CD4-positive, CD25-positive, alpha-beta regulatory T cell (primary cell): ENCODE results near the gene EMC10. TPM values are rescaled to one million over a fixed set of nuclear protein-coding genes. Genes with fewer than 3 reads are reported as not detected.
"Not testable (repeated sequence)": the region's sequence is repeated elsewhere in the genome, so short reads cannot be mapped to it uniquely, and the experiment has no call there.

Experiments used
- ATAC-seq, 2 donors: fragments of 150-1000 bp; cut with Tn5 transposase; one replicate each; pipeline ENCODE4 v1.10.0; 2021; ENCODE audit warnings: low read depth in 2 of 2, moderate number of reproducible peaks in 2 of 2, moderate library complexity in 1 of 2
- DNase-seq, 3 donors: peaks; one replicate each; pipeline versions ENCODE4 v3.0.0 to v3.0.0-alpha.2; 2012 to 2022; ENCODE audit warnings: mixed read lengths in 1 of 3
- H3K27ac ChIP-seq: one replicate; pipeline ENCODE4 v1.7.0; 2013; ENCODE audit warnings: mild to moderate bottlenecking, low read length; ENCODE audit not compliant: insufficient read depth, poor library complexity, severe bottlenecking
- H3K27me3 ChIP-seq: one replicate; pipeline ENCODE4 v1.7.0; 2013; ENCODE audit warnings: low read length; ENCODE audit not compliant: control insufficient read depth, insufficient read depth
- H3K36me3 ChIP-seq: one replicate; pipeline ENCODE4 v1.7.0; 2013; ENCODE audit warnings: mild to moderate bottlenecking, low read length, moderate library complexity; ENCODE audit not compliant: control insufficient read depth, insufficient read depth
- H3K4me1 ChIP-seq: 2 replicates; pipeline ENCODE4 v1.7.0; 2013; ENCODE audit warnings: mild to moderate bottlenecking, low read length; ENCODE audit not compliant: insufficient read depth, control insufficient read depth, poor library complexity, severe bottlenecking
- H3K4me3 ChIP-seq: one replicate; pipeline ENCODE4 v1.7.0; 2013; ENCODE audit warnings: low read depth, mild to moderate bottlenecking, low read length, moderate library complexity
- H3K9me3 ChIP-seq, 2 experiments: 1 replicate in 1 of 2; 2 replicates in 1 of 2; pipeline ENCODE4 v1.7.0; 2013; ENCODE audit warnings: low read length in 2 of 2, mild to moderate bottlenecking in 1 of 2, moderate library complexity in 1 of 2; ENCODE audit not compliant: control insufficient read depth in 2 of 2
- H3K27ac Mint-ChIP-seq, 3 donors: one replicate each; pipeline ENCODE4 v1.8.0; 2020 to 2022; ENCODE audit warnings: mild to moderate bottlenecking in 3 of 3, mixed read lengths in 3 of 3, moderate library complexity in 2 of 3
- H3K27me3 Mint-ChIP-seq: one replicate; pipeline ENCODE4 v1.8.0; 2022; ENCODE audit warnings: mild to moderate bottlenecking, mixed read lengths
- H3K36me3 Mint-ChIP-seq: one replicate; pipeline ENCODE4 v1.8.0; 2020; ENCODE audit warnings: mixed read lengths
- H3K4me1 Mint-ChIP-seq, 4 donors: one replicate each; pipeline ENCODE4 v1.8.0; 2020 to 2022; ENCODE audit warnings: mixed read lengths in 4 of 4, mild to moderate bottlenecking in 1 of 4
- H3K4me3 Mint-ChIP-seq, 4 donors: one replicate each; pipeline ENCODE4 v1.8.0; 2020 to 2022; ENCODE audit warnings: mild to moderate bottlenecking in 4 of 4, mixed read lengths in 4 of 4, moderate library complexity in 3 of 4
- H3K9me3 Mint-ChIP-seq, 7 donors: one replicate each; pipeline ENCODE4 v1.8.0; 2020 to 2022; ENCODE audit warnings: mixed read lengths in 7 of 7, mild to moderate bottlenecking in 3 of 7, moderate library complexity in 2 of 7
- polyA plus RNA-seq, 4 donors: library from polyadenylated mRNA; unstranded; fragments of 300-500 nt; fragmentation: Illumina TruSeq; gene quantifications; one replicate each; pipeline ENCODE4 v1.2.3, GENCODE V29; 2021
- total RNA-seq: library from RNA; stranded (reverse); gene quantifications from one replicate; pipeline ENCODE4 v1.2.3, GENCODE V29; 2022

Gene EMC10
- total and polyA plus RNA-seq, 5 donors from 2014 or later = 8.0 to 83.7 (median 9.9) TPM

DNA sequence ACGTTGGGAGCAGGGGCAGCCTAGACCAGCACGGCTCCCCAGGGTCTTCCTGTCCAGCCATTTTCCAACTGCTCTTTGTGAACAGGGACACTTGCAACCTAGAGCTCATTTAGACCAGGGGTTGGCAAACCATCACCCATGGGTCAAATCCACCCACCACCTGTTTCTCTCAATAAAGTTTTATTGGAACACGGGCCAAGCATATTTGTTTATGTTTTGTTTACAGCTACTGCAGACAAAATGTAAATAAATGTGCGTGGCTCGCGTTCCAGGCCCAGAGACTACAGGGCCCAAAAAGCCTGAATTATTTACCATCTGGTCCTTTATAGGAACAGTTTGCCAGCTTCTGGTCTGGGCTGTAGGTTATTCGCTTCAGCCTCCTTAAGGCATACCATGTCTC is 13.3 kb upstream of the EMC10 start:
- H3K4me3 Mint-ChIP-seq = no peak overlapping the region
- peaks cover 0 to 7% (median 4%) of the 10 kb centered on the region in 4 donors for H3K4me1 Mint-ChIP-seq
- Histone ChIP-seq H3K27ac (no peak overlapping the region), H3K9me3 (no peaks in the 10 kb centered on the region), H3K4me1 (peaks cover 5% of the 10 kb centered on the region), H3K27me3 (no peaks in the 10 kb centered on the region), H3K4me3 (no peak overlapping the region), H3K36me3 (no peaks in the 10 kb centered on the region)
- H3K27me3 Mint-ChIP-seq = peaks cover 4% of the 10 kb centered on the region
- H3K9me3 Mint-ChIP-seq = peaks cover 0 to 2% (median 0%) of the 10 kb centered on the region in 7 donors
- no peaks in the 10 kb centered on the region for H3K36me3 Mint-ChIP-seq
- no peak overlapping the region for H3K27ac Mint-ChIP-seq
- ATAC-seq = no peak
- no peak for DNase-seq

DNA sequence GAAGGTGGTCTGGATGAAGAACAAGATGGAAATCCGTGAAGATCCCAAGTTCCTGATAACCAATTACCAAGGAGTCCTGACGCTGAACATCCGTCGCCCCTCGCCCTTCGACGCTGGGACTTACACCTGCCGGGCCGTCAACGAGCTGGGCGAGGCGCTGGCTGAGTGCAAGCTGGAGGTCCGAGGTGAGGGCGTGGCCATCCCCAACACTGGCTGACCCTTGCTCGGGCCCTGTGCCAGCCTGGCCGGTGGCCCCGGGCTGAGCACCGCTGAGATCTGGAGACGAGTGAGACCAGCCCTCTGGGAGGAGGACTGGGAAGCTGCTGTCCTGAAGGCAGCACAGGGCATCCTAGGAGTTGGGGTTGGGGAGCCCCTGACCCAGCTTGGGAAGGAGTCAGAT is 12.0 kb upstream of the EMC10 start:
- no peaks in the 10 kb centered on the region for H3K27me3 ChIP-seq
- Mint-ChIP-seq H3K4me1 (peaks cover 0 to 7% (median 4%) of the 10 kb centered on the region in 4 donors), H3K27ac (no peak overlapping the region), H3K4me3 (no peak overlapping the region), H3K9me3 (peaks cover 0 to 2% (median 0%) of the 10 kb centered on the region in 7 donors), H3K27me3 (peaks cover 4% of the 10 kb centered on the region), H3K36me3 (no peaks in the 10 kb centered on the region)
- H3K4me3 ChIP-seq = no peak overlapping the region
- no peaks in the 10 kb centered on the region for H3K36me3 ChIP-seq
- no peaks in the 10 kb centered on the region for H3K9me3 ChIP-seq
- peaks cover 5% of the 10 kb centered on the region for H3K4me1 ChIP-seq
- no peak overlapping the region for H3K27ac ChIP-seq
- DNase-seq (no peak), ATAC-seq (no peak)

DNA sequence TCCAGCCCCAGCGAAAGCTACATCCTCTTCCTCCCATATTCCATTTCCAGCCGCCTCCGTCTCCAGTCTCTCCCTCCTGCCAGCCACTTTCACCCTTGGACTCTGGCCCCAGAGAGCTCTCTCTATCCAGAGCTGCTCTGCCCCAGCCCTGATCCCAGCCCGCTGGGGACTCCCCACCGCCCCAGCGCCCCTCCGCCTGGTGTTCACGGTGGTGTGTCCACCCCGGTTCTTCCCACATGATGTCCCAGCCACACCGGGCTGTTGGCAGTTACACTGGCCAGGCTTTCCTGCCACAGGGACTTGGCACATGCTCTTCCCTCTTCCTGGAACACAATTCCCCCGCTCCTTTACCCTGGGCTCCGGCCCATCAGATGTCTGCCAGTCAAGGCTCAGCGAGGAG is 11.3 kb upstream of the EMC10 start:
- DNase-seq = no peak
- H3K4me3 Mint-ChIP-seq = no peak overlapping the region
- Histone ChIP-seq H3K4me1 (peaks cover 5% of the 10 kb centered on the region), H3K27me3 (no peaks in the 10 kb centered on the region), H3K4me3 (no peak overlapping the region), H3K36me3 (no peaks in the 10 kb centered on the region), H3K9me3 (no peaks in the 10 kb centered on the region), H3K27ac (no peak overlapping the region)
- ATAC-seq = no peak
- no peaks in the 10 kb centered on the region for H3K36me3 Mint-ChIP-seq
- peaks cover 2% of the 10 kb centered on the region for H3K27me3 Mint-ChIP-seq
- peaks cover 0 to 7% (median 4%) of the 10 kb centered on the region in 4 donors for H3K4me1 Mint-ChIP-seq
- no peak overlapping the region for H3K27ac Mint-ChIP-seq
- H3K9me3 Mint-ChIP-seq = peaks cover 0 to 2% (median 0%) of the 10 kb centered on the region in 7 donors

DNA sequence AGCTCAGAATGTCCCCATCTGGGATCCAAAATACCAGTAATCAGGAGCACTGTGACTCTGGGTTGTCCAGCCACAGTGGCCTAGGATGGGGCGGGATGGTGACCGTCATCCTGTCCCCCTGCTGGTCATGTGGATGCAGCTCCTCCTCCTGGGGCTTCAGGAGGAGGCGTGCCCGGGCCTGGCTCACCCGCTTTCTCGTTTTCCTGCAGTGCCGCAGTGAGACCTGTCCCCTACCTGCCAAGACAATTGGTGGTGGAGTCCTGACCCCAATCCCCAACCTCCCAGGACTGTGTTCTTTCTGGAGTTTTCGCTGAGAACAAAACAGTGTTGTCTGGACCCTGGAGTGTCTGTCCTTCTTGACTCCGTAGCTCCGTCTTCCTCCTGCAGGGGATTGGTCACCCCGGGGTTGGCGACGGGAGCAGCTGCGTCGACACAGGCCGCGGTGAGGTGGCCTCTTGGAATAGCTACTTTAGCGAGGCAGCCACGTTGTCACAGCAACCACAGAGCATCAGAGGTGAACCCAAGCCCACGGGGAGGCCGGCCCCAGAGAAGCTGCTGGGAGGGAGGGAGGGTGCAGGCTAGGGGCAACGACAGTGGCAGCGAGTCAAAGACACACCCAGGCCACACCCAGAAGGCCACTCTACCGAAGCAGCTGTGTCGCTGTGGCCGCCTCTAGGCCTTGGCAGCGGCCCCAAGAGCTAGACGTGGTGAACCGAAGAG is 10.2 kb upstream of the EMC10 start:
- Histone ChIP-seq H3K9me3 (no peaks in the 10 kb centered on the region), H3K27me3 (no peaks in the 10 kb centered on the region), H3K27ac (no peak overlapping the region), H3K4me1 (peaks cover 4% of the 10 kb centered on the region), H3K36me3 (no peaks in the 10 kb centered on the region), H3K4me3 (no peak overlapping the region)
- Mint-ChIP-seq H3K27me3 (no peaks in the 10 kb centered on the region), H3K4me3 (no peak overlapping the region), H3K9me3 (peaks cover 0 to 2% (median 0%) of the 10 kb centered on the region in 7 donors), H3K36me3 (no peaks in the 10 kb centered on the region), H3K4me1 (peaks cover 0 to 4% (median 3%) of the 10 kb centered on the region in 4 donors), H3K27ac (no peak overlapping the region)
- ATAC-seq (no peak), DNase-seq (no peak)

DNA sequence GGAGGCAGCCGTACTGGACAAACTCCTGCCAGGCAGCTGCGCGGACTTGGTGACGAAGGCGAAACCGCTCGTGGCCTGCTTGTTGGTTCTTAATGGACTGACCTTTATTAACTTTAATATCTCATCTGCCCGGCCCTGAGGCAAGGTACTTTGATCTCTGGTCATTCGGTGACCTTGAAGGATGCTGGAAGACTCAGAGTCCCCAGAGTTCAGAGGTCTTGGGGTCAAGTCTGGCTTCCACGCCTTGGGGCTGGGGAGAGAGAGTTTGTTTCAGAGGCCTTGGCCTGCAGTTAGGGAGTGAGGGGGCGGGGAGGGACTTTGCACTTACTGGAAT is 9.6 kb upstream of the EMC10 start:
- Mint-ChIP-seq H3K27ac (no peak overlapping the region), H3K27me3 (no peaks in the 10 kb centered on the region), H3K9me3 (peaks cover 0 to 2% (median 0%) of the 10 kb centered on the region in 7 donors), H3K4me3 (no peak overlapping the region), H3K36me3 (no peaks in the 10 kb centered on the region), H3K4me1 (peaks cover 0 to 4% (median 0%) of the 10 kb centered on the region in 4 donors)
- Histone ChIP-seq H3K4me1 (no peaks in the 10 kb centered on the region), H3K36me3 (no peaks in the 10 kb centered on the region), H3K27me3 (no peaks in the 10 kb centered on the region), H3K9me3 (no peaks in the 10 kb centered on the region), H3K4me3 (no peak overlapping the region), H3K27ac (no peak overlapping the region)
- ATAC-seq (no peak), DNase-seq (no peak)

DNA sequence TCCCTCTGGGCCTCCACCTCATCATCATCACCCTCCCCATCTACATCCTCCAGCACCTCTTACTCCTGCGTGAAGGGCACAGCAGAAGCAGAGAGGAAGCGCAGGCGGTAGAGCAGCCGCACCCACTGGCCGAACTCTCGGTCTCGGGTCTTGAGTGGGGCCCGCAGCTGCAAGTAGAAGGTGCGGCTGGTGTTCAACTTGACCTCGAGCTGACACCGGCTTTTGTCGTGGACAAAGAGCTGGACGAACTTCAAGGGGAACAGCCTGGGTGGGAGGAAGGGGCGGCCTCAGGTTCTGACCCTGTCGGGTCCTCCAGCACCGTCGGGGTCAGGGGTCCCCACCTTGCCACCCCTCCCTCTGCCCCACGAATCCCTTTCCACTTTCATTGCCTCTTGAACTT is 8.7 kb upstream of the EMC10 start:
- H3K27me3 ChIP-seq = no peaks in the 10 kb centered on the region
- H3K27ac ChIP-seq = no peak overlapping the region
- Mint-ChIP-seq H3K9me3 (peaks cover 0 to 2% (median 0%) of the 10 kb centered on the region in 7 donors), H3K36me3 (no peaks in the 10 kb centered on the region), H3K4me3 (no peak overlapping the region), H3K4me1 (peaks cover 0 to 4% (median 0%) of the 10 kb centered on the region in 4 donors), H3K27ac (no peak overlapping the region), H3K27me3 (no peaks in the 10 kb centered on the region)
- no peak overlapping the region for H3K4me3 ChIP-seq
- no peaks in the 10 kb centered on the region for H3K4me1 ChIP-seq
- H3K9me3 ChIP-seq = no peaks in the 10 kb centered on the region
- no peak for DNase-seq
- ATAC-seq = no peak
- no peaks in the 10 kb centered on the region for H3K36me3 ChIP-seq

DNA sequence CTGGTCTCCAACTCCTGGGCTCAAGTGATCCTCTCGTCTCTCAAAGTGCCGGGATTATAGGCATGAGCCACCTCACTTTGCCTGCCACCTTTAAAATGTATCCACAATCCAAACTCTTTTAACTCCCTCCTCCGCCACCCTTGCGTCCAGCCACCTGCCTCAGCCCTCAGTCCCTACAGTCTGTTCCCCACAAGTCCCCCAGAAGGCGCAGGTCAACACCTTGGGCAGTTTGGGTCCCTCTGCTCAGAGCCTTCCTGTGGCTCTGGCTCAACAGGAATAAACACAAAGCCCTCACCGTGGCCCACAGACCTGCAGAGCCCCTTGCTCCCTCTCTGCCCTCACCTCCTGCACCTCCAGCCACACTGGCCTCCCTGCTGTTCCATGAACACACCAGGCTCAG is 7.5 kb upstream of the EMC10 start:
- peaks cover 0 to 2% (median 0%) of the 10 kb centered on the region in 7 donors for H3K9me3 Mint-ChIP-seq
- Histone ChIP-seq H3K4me1 (no peaks in the 10 kb centered on the region), H3K9me3 (no peaks in the 10 kb centered on the region), H3K36me3 (no peaks in the 10 kb centered on the region), H3K27me3 (no peaks in the 10 kb centered on the region), H3K27ac (no peak overlapping the region), H3K4me3 (no peak overlapping the region)
- no peak overlapping the region for H3K27ac Mint-ChIP-seq
- ATAC-seq (no peak), DNase-seq (no peak)
- H3K36me3 Mint-ChIP-seq = no peaks in the 10 kb centered on the region
- no peak overlapping the region for H3K4me3 Mint-ChIP-seq
- H3K4me1 Mint-ChIP-seq = no peaks in the 10 kb centered on the region
- H3K27me3 Mint-ChIP-seq = no peaks in the 10 kb centered on the region

DNA sequence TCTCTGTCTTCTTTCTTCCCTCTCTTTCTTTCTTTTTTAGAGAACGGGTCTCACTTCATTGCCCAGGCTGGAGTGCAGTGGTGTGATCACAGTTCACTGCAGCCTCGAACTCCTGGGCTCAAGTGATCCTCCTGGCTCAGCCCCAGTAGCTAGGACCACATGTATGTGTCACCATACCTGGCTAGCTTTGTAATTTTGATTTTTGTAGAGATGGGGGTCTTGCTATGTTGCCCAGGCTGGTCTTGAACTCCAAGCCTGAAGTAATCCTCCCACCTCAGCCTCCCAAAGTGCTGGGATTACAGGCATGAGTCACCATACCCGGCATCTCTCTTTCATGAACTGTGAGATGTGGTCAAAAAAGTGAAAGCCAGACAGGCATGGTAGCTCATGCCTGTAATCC is 3.0 kb upstream of the EMC10 start:
- H3K27ac Mint-ChIP-seq, H3K4me3 Mint-ChIP-seq, H3K27me3 Mint-ChIP-seq, H3K9me3 Mint-ChIP-seq, ATAC-seq, H3K9me3 ChIP-seq, H3K36me3 Mint-ChIP-seq, H3K27ac ChIP-seq, H3K27me3 ChIP-seq, H3K4me3 ChIP-seq, DNase-seq, H3K36me3 ChIP-seq: not testable (repeated sequence)
- H3K4me1 ChIP-seq = peaks cover 21% of the 10 kb centered on the region
- peaks cover 0 to 25% (median 16%) of the 10 kb centered on the region in 4 donors for H3K4me1 Mint-ChIP-seq
